ENCODE data around the gene ELK4. TPM values are rescaled to one million over a fixed set of nuclear protein-coding genes. Genes with fewer than 3 reads are reported as not detected.

The ELK4 gene
- total and polyA plus RNA-seq, 8 donors, result 5.7 to 42.7 (median 23.1) TPM

- DNase-seq, result peak in 1 of 6 donors; percentile 4
- no peak for ATAC-seq
- Histone ChIP-seq H3K4me3 (no peak overlapping the region), H3K36me3 (no peaks in the 10 kb centered on the region), H3K9me3 (no peaks in the 10 kb centered on the region), H3K27me3 (no peaks in the 10 kb centered on the region), H3K27ac (no peak overlapping the region), H3K4me1 (peaks cover 0 to 14% (median 8%) of the 10 kb centered on the region in 3 donors)
- TF ChIP-seq CTCF (IDR thresholded peaks at IDR 0.05), result no peak
- intact Hi-C loops (cut with DNase I), result no loop called here
- FAIRE-seq, result no peak
- WGBS, 2 donors, result 61 to 72% methylated on average over 8 of the region's 8 CpGs
Observed at GRCh38 chr1:205597691-205598314, 34.0 kb downstream of the ELK4 start.

- WGBS, 2 donors, result 93 to 97% methylated on average over 3 of the region's 3 CpGs
- FAIRE-seq (no peak), ATAC-seq (no peak), DNase-seq (peak in 1 of 6 donors; percentile 1)
- no peak for TF ChIP-seq CTCF (IDR thresholded peaks at IDR 0.05)
- Histone ChIP-seq H3K9me3 (no peaks in the 10 kb centered on the region), H3K36me3 (no peaks in the 10 kb centered on the region), H3K27me3 (no peaks in the 10 kb centered on the region), H3K27ac (no peak overlapping the region), H3K4me1 (peaks cover 0 to 14% (median 8%) of the 10 kb centered on the region in 3 donors), H3K4me3 (no peak overlapping the region)
- intact Hi-C loops (cut with DNase I), result no loop called here
Observed at GRCh38 chr1:205596876-205597275, 34.9 kb downstream of the ELK4 start.

GRCh38 chr1:205595861-205596260, 36.0 kb downstream of the ELK4 start:
- TF ChIP-seq CTCF (IDR thresholded peaks at IDR 0.05), result no peak
- intact Hi-C loops (cut with DNase I), result no loop called here
- Histone ChIP-seq H3K4me3 (no peak overlapping the region), H3K27me3 (no peaks in the 10 kb centered on the region), H3K9me3 (no peaks in the 10 kb centered on the region), H3K27ac (no peak overlapping the region), H3K4me1 (peaks cover 0 to 8% (median 7%) of the 10 kb centered on the region in 3 donors), H3K36me3 (no peaks in the 10 kb centered on the region)
- no peak for ATAC-seq
- no peak for FAIRE-seq
- no peak for DNase-seq
- WGBS, 2 donors, result 65 to 100% methylated on average over 1 of the region's 1 CpG

- intact Hi-C loops (cut with DNase I), result no loop called here
- H3K27me3 ChIP-seq, result no peaks in the 10 kb centered on the region
- WGBS, 2 donors, result 67 to 71% methylated on average over 2 of the region's 2 CpGs
- no peaks in the 10 kb centered on the region for H3K36me3 ChIP-seq
- H3K4me3 ChIP-seq, result no peak overlapping the region
- no peaks in the 10 kb centered on the region for H3K9me3 ChIP-seq
- no peak for TF ChIP-seq CTCF (IDR thresholded peaks at IDR 0.05)
- FAIRE-seq (no peak), DNase-seq (peak in 1 of 6 donors; percentile 6), ATAC-seq (no peak)
- peaks cover 0 to 4% (median 4%) of the 10 kb centered on the region in 3 donors for H3K4me1 ChIP-seq
- no peak overlapping the region for H3K27ac ChIP-seq
Observed at GRCh38 chr1:205595435-205595834, 36.4 kb downstream of the ELK4 start.

GRCh38 chr1:205594846-205595245, 37.0 kb downstream of the ELK4 start:
- ATAC-seq (no peak), DNase-seq (peak in 1 of 6 donors; percentile 4), FAIRE-seq (no peak)
- 81 to 89% methylated on average over 1 of the region's 1 CpG for WGBS, 2 donors
- no peak overlapping the region for H3K27ac ChIP-seq
- no peaks in the 10 kb centered on the region for H3K27me3 ChIP-seq
- H3K4me1 ChIP-seq, result peaks cover 0 to 4% (median 0%) of the 10 kb centered on the region in 3 donors
- no peak for TF ChIP-seq CTCF (IDR thresholded peaks at IDR 0.05)
- H3K9me3 ChIP-seq, result no peaks in the 10 kb centered on the region
- intact Hi-C loops (cut with DNase I), result loop anchor here in 1 of 3 donors (5.0 kb wide), 1 partner anchor 37 kb away; the partner anchor contains the start of gene ELK4
- H3K36me3 ChIP-seq, result no peaks in the 10 kb centered on the region
- H3K4me3 ChIP-seq, result no peak overlapping the region
